ENCODE measurements around the gene HOXA7.
A peak's percentile ranks its signal among the peaks of the same experiment; 100 is the strongest.

The HOXA7 gene

GRCh38 chr7:27182285-27182841 lies 25.9 kb upstream of the HOXA7 start:
- peak in 1 of 2 donors; percentile 9 for DNase-seq

DNA sequence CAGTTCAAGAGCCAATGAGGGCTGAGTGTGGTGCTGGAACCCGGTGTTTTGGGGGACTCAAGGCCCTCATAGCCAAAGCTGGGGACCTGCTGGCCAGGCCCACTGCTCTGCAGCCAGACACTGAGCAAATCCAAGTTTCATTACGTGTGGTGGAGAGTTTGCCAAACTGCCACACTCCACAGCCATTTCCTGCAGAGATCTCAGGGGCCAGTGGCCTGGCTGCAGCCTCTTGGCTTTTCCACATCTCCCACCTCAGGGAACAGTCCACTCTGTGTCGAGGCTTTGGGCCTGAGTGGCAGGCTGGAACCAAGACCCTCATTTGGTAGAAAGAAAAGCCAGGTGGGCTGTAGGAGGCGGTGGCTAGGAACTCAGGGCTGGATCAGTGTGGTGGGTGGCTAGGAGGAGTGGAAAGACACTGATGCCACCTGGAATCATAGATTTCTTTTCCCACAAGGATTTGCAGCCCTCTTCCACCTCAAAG lies 25.4 kb upstream of the HOXA7 start:
- peak in 1 of 2 donors; percentile 4 for DNase-seq

DNA sequence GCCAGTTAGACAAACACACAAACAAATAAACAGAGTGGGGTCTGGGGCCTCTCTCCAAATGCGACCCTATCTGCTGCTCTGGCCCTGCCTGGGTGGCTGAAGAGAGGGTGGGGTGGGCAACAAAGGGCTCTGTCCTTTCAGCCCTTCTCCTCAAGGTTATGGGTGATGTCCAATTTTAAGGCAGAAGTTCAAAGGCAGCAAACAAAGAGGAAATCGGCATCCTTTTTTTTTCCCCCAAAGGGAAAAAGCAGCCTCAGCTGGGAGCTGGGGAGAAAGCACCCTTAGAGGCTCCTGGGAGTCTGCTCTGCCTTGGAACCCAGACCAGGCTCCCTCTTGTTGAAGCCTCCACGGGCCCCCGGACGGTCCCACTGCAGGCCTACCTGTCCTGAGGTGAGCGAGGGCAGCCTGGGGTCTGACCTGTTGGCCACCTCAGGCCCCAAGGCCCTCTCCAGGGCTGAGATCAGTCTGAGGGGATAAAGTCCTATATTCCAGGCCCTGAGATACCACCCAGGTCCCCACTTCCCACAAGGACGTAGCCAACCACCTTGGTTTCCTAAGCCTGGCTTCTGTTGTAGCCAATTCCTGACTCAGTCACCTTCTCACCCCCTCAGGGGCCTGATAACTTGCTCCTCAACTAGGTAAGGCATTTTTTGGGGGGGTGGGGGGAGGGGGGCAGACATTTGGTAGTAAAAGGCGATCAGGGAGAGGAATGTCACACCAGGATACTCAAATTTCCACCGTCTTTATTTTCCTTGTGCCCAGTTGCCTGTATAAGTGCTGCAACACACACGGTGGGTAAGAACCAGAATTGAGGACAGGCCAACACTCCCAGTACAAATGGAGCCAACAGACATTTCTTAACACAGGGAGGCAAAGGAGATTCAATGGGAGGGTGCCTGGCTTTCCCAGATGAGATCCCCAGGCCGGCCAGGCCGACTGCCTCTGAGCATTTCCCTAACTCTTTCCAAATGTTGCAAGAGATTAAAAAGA lies 24.3 kb upstream of the HOXA7 start:
- peak in 1 of 2 donors; percentile 5 for DNase-seq

- DNase-seq: peak; percentile 55 to 62
These were observed 23.3 kb upstream of the HOXA7 start for GRCh38 chr7:27179503-27180430.

DNA sequence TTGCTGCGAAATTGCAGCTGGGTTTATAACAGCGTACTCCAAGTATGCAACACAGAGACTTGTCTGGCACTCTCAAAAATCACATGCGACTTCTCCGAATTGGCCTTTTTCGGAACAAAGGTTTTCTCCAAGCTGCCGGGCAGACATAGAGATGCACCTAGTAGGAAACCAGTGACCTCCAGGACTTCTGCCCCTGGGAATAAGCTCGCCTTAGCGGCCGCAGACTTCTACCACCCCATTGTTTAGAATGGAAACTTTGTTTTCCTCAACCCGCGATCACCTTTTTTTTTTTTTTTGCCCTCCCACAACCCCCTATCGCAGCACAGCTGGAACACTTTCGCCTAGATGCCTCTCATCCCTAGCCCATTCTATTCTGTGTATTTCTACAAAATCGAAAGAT lies 22.6 kb upstream of the HOXA7 start:
- DNase-seq: no peak

DNA sequence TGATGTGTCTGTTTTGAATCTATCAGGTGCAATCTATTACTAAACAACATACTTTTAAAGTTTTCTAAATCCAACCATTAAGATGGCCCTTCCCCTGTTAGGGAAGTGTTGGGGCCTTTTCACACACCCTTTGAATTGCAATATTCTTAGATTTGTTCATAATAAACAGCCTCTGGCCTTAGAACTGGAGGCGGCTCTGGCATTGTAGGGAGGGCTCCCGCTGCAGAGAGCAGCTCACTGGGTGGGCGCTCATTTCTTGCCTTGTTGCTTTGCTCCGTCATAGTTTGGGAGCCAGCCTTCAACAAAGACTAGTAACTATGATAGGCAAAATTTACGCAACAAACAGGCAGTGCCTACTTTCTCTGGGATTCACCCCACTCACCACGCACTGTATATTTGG lies 21.9 kb upstream of the HOXA7 start:
- no peak for DNase-seq

- DNase-seq: no peak
These were observed 21.4 kb upstream of the HOXA7 start for GRCh38 chr7:27177795-27178320.

- peak in 1 of 2 donors; percentile 8 for DNase-seq
These were observed 20.7 kb upstream of the HOXA7 start for GRCh38 chr7:27176962-27177794.

DNA sequence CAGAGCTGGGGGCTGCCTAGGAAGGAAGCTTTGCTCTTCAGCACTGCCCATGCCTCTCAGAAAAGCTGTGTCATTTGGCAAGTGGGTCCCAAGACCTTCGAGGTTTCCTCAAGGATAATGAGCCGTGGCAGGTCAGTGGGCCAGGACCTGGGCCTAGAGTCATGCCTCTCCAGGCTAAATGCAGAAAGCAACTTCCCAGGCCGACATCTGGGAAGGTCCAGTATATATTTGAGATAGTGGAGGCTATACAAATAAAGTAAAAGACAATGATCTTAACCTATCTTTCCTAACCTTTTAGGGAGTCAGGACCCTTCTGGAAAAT lies 20.0 kb upstream of the HOXA7 start:
- DNase-seq: no peak

- peak in 1 of 2 donors; percentile 9 for DNase-seq
These were observed 19.4 kb upstream of the HOXA7 start for GRCh38 chr7:27175626-27176523.

- no peak for DNase-seq
These were observed 18.6 kb upstream of the HOXA7 start for GRCh38 chr7:27174874-27175625.

DNA sequence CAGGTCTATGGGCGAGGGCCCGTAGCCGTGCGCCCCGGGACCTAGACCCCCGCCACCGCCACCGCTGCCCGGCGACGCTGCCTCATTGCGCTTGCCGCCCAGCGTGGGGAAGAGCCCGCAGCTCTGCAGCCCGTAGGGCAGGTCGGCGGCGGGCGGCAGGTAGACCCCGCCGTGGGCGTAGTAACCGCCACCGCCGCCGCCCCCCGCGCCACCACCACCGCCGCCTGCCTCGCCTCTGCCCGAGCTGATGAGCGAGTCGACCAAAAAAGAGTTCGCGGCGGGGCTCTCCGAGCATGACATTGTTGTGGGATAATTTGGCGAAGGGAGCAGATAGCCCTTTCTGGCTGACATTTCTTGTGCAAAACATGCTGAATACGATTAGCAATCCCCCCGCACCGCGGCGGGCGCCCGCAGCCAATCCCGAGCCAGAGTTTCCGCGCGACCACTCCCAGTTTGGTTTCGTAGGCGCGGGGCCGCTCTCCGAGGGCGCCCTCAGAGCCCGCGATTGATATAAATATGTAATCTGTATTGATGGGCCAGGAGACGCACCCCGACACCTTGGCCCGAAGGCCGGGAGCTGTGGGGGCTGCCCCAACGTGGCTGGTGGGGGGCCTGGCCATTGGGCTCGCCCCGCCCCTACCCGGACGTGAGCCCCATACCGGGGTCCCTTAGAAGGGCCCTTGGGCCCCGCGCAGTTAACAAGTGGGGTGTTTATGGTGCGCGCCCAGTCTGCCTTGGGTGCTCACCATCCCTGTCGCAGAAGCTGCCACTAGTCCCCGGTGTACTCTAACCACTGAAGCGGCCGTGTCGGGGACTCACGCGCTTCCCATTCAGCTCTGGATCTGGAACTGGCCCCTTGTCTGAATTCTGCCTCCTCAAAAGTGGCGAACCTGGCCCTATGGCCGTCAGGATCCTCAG lies 17.7 kb upstream of the HOXA7 start, which contains the start of gene HOXA10:
HOXA10 (minus strand) TSS at position 365 of the 918 bp plus-strand sequence; CDS start at position 351, 14 bp downstream.
- peak in 1 of 2 donors; percentile 8 for DNase-seq

- peak; percentile 42 to 46 for DNase-seq
These were observed 17.1 kb upstream of the HOXA7 start for GRCh38 chr7:27173511-27173955.

DNA sequence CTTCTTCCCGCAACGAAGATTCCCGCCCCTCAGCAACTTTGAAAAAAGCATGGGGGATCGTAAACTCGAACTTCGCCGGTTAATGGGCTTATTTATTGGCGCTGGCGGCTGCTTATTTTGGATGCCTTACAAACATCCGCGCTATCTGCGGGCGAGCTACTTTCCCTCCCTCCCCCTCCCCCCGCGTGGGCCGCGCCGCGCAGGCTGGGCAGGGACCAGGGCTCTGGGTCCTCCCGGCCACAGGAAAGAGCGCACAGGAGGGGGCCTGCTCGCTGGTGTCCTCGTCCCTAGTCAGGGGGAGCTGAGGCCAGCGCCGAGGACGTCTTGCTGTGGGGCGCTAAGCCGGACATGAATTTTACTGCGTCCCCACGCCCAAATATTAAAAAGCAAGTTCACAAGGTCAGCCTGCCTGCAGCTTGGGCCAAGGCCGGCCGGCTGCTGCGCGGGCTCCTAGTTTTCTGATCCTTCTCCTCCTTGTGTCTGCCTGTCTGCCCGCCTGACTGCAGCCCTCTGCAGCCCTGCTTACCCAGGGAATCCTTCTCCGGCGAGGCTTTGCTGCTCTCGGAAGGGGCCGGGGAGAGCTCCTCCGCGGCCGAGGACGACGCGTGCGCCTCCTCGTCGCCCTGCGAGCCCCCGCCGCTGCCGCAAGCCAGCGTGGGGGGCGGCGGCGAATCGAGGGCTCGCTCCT lies 16.5 kb upstream of the HOXA7 start:
- DNase-seq: peak in 1 of 2 donors; percentile 11

GRCh38 chr7:27172315-27172774 lies 15.9 kb upstream of the HOXA7 start:
- DNase-seq: peak in 1 of 2 donors; percentile 10

DNA sequence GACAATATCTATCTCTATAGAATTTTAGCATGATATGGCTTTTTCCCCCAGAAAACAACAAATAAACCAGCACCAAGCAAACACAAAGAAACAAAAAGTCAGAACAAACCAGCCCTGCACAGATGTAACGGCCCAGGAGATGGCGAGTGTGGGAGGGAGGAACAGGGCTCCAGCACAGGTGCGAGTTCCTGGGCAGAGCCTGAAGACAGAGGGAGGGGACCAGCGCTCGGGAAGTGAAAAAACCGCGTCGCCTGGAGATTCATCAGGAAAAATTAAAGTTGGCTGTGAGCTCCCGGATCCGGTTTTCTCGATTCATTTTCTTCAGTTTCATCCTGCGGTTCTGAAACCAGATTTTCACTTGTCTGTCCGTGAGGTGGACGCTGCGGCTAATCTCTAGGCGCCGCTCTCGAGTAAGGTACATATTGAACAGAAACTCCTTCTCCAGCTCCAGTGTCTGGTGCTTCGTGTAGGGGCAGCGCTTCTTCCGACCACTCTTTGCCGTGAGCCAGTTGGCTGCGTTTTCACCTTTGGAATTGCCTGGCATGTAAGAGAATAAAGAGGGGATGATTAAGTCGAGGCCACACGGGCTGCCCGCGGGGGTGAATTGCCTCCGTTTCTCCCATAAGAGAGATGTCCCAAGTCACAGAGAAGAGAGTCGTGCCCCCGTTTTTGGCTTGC lies 15.3 kb upstream of the HOXA7 start:
- peak in 1 of 2 donors; percentile 10 for DNase-seq

- peak in 1 of 2 donors; percentile 11 for DNase-seq
These were observed 14.8 kb upstream of the HOXA7 start for GRCh38 chr7:27171325-27171636.
